RPMI7951 (cell line): ENCODE results near the gene TSEN54. TPM values are rescaled to one million over a fixed set of nuclear protein-coding genes. Genes with fewer than 3 reads are reported as not detected.
"Not testable (repeated sequence)": the region's sequence is repeated elsewhere in the genome, so short reads cannot be mapped to it uniquely, and the experiment has no call there.

ENCODE experiments used
- DNase-seq: peaks from one replicate; pipeline ENCODE4 v3.0.0-alpha.2; 2012; ENCODE audit warnings: low read depth
- total RNA-seq: library from RNA; depleted of rRNA; stranded (reverse); fragments of >200 nt; shearing (Covaris generic); gene quantifications from 2 replicates; pipeline ENCODE4 v1.2.3, GENCODE V29; 2014

The TSEN54 gene
- total RNA-seq, 1 experiment from 2014 or later = 11.9 TPM

GRCh38 chr17:75518983-75519537 lies 2.7 kb downstream of the TSEN54 start:
- DNase-seq = no peak

- DNase-seq = not testable (repeated sequence)
Measured at GRCh38 chr17:75520413-75520812, 4.1 kb downstream of the TSEN54 start.

- DNase-seq = no peak
Measured at GRCh38 chr17:75521290-75521689, 5.0 kb downstream of the TSEN54 start.

- no peak for DNase-seq
Measured at GRCh38 chr17:75521951-75522727, 5.8 kb downstream of the TSEN54 start.

- no peak for DNase-seq
Measured at GRCh38 chr17:75523647-75524046, 7.3 kb downstream of the TSEN54 start.

GRCh38 chr17:75524269-75524969 lies 8.1 kb downstream of the TSEN54 start:
- no peak for DNase-seq

- DNase-seq = peak; percentile 45
Measured at GRCh38 chr17:75524970-75525805, 8.9 kb downstream of the TSEN54 start, which contains the start of gene LLGL2. Gene LLGL2, plus strand, starts transcription at chr17:75525697. Its CDS starts 17,730 bp downstream, at chr17:75543427.

- DNase-seq = no peak
Measured at GRCh38 chr17:75525806-75526554, 9.7 kb downstream of the TSEN54 start.

GRCh38 chr17:75526555-75527270 lies 10.4 kb downstream of the TSEN54 start:
- no peak for DNase-seq

- DNase-seq = no peak
Measured at GRCh38 chr17:75530837-75531720, 14.8 kb downstream of the TSEN54 start.

GRCh38 chr17:75531721-75532072 lies 15.4 kb downstream of the TSEN54 start:
- no peak for DNase-seq

- DNase-seq = no peak
Measured at GRCh38 chr17:75535119-75535537, 18.8 kb downstream of the TSEN54 start.

GRCh38 chr17:75535871-75536270 lies 19.5 kb downstream of the TSEN54 start:
- DNase-seq = no peak

- no peak for DNase-seq
Measured at GRCh38 chr17:75536366-75536765, 20.0 kb downstream of the TSEN54 start.

- peak; percentile 21 for DNase-seq
Measured at GRCh38 chr17:75539967-75540729, 23.8 kb downstream of the TSEN54 start.

- no peak for DNase-seq
Measured at GRCh38 chr17:75540923-75541503, 24.7 kb downstream of the TSEN54 start.

- DNase-seq = no peak
Measured at GRCh38 chr17:75542229-75542628, 25.9 kb downstream of the TSEN54 start.

GRCh38 chr17:75542728-75543336 lies 26.5 kb downstream of the TSEN54 start:
- DNase-seq = no peak
